ENCODE results near the gene POLR3K. TPM values are rescaled to one million over a fixed set of nuclear protein-coding genes. Genes with fewer than 3 reads are reported as not detected.
"Not testable (repeated sequence)": the region's sequence is repeated elsewhere in the genome, so short reads cannot be mapped to it uniquely, and the experiment has no call there.

POLR3K gene
- total RNA-seq, 1 donor from 2014 or later: 2.8 TPM

DNA sequence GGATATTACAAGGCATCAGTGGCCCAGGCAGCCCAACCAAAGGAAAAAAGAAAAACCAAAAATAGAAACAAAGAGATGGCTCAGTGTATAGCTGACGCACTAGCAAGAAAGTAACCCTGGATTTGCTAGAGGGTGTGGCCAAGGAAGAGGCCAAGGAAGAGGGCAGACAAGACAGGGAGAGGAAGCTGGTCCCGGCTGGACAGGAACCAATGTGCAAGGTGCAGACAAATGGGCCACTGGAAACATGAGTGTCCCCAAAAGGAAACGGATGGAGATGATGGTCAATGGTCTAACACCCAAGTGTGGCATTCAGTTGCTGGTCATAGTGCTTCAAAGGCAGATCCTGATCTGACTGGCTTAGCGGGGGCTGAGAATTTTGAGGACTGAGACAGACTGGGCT is 10.7 kb downstream of the POLR3K start:
- DNase-seq: no peak

DNA sequence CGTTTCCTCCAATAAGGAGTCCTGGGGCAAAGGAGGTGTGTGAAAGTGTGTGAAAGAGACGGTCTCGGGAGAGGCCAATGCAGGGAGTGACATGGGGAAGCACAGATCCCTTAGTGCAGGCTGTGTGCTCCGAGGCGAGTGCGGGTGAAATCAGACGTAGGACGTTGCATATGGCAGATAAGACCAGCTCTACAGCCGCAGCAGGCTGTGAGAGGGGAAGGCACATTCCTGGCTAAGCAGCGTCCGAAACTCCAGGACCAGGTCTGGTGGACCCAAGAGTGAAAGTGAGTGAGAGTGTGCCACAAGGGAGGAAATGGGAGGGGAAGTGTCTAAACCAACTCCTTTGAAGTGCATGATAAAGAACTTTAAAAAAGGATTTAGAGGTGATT is 11.3 kb downstream of the POLR3K start:
- DNase-seq: no peak

DNA sequence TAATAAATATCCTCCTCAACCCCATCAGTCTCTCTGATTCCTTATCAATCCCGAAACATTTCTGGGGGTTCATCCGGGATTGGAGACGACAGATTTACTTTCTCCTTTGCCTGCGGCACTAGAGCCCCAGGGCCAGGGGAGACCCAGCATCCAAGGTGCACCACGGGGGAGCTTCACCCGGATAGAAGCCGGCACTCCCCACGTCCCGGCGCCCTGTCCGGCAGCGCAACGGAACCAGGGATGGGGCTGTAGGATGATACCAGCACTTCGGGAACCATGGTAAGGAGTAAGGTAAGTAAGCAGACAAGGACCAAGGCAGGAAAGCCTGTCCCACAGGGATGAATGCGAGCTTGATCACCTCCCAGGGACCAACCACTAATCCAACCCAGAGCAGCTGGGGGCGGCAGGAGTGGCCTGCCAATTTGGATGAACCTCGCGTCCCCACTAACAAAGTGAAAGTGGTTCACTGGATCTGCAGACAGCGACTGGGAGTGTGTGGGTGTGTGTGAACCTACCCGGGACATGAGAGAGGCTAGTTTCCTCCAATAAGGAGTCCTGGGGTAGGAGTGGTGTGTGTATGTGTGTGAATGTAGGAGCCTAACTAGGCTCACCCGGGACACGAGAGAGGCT is 11.9 kb downstream of the POLR3K start:
- no peak for DNase-seq

DNA sequence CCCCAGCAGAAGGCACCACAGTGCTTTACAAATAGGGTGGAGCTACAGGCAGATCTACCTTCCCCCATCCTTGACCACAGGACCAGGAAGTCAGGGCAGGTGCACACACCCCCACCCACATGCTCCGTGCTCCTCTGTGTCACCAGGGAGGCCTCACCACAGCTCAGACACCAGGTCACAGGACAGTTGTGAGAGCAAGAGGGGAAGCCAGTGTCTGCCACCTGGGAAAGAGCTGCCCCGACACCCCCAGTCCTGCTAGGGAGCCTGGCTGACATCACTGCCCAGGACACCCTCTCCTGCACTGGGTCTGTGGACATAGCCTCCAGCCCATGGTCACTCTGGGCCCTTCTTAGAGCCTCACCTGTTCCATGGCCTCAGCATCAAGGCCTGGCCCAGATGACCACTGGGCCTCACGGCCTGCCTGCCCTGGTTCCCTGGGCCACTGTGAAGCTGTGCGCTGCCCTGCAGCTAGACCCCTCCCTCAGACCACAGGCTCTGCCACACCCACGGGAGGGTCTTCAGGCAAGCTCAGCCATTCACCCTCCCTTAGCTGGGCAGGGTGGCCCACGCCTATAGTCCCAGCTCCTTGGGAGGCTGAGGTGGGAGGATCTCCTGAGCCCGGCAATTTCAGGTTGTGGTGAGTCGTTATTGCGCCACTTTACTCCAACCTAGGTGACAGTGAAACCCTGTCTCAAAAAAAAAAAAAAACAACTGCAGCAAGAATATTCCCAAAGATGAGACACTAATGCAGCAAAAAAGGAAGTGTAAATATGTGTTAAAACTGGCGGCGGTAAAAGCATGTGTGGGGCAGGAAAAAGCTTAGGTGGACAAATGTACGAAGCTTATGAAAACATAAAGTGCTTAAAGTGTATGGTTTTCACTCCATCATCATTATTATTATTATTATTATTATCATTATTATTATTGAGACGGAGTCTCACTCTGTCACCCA is 14.2 kb downstream of the POLR3K start:
- DNase-seq: no peak

DNA sequence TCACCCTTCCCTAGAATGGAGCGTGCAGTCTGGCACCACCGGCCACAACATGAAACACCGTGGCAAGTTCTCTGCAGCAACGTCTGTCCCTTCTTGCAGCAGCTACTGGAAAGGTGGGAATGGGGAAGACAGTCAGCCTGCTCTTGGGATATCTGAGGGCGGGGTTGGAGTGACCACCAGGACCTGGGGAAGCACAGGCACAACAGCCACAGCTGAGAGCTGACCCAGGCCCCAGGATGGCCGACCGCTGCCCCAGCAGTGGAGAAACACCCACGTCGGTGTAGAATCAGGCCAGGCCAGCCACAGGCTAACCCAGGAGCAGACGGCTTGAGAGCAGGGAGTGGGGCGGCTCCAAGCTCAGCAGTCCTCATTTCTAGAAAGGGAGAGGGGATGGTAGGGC is 15.2 kb downstream of the POLR3K start:
- not testable (repeated sequence) for DNase-seq

DNA sequence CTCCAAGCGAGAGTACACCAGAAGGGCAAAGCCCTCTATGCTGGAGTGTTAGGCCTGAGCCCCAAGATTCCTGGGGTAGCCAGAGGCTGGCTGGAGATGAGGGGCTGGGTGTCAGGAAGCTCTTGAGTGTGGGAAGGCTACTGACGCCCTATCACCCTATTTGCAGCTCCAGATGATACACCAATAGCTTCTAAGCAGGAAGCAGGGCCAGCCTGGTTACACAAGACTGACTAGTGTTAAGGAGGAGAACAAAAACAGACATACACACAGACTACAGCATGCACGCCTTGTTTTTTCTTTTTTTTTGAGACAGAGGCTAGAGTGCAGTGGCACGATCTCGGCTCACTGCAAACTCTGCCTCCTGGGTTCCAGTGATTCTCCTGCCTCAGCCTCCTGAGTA is 15.9 kb downstream of the POLR3K start:
- no peak for DNase-seq

DNA sequence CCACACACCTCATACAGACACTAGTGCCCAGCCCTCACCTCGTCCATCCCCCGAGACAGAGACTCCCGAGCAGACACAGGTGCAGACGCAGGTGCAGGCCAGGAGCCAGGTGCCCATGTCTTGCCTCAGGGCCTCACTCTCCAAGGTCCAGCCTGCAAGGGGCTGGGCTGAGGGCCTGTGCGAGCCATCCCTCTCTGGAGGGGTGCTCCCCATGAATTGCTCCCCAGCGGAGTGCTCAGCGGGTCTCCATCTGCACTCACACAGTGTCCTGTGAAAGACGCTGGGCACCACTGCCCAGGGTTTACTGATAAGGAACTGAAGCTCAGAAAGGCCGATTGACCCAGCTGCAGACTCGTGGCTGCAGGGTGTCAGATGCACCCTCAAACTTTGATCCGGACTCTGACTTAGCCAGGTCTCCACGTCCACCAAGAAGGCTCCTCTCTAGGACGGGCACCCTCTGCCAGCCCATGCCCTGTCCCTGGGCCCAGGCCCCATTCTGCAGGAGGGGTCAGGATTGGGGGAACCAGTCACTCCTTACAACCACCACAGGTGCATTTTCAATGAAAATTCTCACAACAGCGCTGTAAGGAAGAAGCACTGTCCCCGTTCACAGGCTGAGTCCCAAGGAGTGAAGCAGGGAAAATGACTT is 16.9 kb downstream of the POLR3K start:
- no peak for DNase-seq

DNA sequence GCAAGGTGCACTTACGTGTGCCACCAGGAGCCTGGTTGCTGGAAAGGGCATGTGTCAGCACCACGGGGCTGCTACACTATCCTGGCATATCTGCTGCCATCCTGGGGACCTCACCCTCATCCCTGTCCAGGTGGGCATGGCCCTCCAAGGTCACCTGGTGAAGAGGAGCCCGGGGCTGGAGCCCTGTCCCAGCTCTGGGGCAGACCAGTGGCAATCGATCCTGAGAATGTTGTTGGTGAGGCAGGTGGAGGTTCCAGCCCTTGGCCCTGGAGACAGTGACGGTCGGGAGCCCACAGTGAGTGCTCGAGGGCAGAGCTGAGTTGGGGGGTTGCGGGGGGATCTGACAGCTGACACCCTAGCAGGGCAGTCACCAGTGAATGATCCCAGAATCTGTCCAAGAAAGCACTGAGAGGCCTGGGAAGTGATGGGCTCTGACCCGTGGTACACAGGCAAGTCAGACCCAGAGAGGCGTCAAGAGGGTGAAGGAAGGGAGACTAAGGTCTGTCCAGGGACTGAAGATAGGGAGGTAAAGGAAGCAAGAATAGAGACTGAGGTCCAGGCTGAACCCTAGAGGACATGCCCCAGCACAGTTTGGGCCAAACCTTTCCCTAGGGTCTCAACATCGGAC is 17.6 kb downstream of the POLR3K start:
- no peak for DNase-seq

DNA sequence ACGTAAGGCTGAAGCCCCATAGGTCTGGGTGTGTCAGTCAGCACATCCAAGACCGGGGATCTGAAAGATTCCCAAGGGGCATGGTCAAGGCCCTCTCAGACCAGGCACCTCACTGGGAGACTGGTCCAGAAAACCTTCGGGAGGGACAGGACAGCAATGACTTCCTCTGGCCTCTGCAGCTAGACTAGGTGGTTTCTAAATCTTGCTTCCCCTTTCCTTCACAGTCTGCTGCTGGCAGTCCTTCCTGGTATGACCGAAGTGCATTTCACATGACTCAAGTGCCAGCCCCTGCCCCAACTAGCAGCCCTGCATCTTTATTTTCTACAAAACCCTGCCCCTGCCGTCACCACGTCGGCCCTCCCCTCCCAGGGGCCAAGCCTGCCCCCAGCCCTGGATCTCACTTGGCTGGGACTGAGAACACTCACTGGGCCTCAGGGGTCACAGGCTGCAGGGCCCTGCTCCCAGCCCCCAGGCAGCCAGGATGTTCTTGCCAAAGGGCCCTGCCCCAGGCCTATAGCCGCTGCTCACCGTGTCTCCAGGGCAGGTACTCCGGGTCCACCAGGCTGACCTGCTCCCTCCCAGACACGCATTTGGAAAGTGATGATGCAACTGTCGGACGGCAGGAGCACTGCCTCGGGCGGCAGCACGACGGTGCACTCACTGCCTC is 18.3 kb downstream of the POLR3K start:
- no peak for DNase-seq

DNA sequence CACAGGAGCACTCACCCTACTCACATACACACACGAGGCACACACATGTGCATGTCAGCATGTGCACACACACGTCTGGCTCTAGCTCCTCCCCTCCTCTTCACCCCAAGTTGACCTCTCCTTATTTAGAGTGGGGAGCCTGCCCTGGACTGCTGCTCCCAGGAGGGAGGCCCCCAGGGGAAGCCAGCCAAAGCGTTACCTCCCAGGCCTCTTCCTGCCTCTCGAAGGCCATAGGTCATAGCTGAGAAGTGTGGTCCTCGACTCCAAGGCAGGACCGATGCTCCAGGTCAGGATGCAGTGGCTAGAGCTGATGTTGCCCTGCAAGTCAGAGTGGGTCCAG is 18.8 kb downstream of the POLR3K start:
- DNase-seq: no peak

DNA sequence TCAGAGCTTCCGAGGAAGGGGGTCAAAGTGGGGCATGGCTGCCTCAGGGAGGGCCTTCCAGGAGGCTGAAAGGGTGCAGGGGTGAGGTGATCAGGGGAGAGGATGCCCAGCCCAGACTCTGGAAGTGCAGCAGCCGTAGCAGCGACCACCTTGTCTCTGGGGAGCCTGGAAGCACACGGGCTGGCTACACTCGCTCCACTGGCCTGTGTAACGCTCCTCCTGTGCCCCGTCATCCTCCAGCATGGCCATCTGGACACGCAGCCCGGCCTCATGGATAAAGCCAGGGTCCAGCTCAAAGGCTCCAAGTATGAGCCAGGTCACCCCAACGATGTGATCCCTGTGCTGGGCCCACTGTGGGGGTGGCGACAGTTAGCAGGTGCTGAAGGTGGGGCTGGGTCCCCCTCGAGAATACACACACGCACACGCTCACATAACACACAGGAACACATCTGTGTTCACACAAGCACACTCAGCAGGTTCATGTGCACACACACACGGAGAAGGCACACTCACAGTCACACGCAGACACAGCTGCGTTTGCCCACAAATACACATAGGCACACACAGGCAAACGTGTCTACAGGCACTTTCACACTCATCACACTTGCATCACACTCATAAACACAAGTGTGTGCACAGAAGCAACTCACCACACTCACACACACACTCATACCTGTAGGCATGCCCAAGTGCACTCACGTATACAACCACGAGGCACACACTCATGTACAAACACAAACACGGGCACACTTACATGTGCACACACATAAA is 19.3 kb downstream of the POLR3K start:
- no peak for DNase-seq

DNA sequence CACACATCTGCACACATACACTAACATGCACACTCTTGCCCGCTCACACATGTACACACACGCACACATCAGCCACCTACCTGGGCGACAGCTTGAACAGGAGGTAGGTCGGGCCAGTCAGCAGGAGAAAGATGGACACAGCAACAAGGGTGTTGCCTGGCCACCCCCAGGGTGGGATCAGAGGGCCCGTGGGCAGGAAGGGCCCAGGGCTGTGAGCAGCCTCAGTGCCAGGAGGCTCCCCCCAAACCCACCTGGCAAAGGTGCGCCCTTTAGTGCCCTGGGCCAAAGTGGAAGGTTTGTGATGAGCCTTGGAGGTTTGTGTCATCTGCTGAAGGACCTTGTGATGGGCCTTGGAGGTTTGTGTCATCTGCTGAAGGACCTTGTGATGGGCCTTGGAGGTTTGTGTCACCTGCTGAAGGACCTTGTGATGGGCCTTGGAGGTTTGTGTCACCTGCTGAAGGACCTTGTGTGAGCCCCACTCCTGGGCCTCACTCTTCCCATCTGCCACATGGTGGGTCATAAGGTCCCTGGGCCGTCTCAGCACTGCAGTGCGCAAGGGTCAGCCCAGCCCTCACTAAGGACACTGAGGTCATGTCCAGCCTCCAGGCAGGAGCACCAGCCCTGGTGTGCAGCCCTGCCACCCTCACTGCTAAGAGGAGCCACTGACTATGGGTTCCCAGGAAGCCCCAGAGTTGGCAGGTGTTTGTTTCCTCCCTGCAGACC is 20.1 kb downstream of the POLR3K start:
- not testable (repeated sequence) for DNase-seq

DNA sequence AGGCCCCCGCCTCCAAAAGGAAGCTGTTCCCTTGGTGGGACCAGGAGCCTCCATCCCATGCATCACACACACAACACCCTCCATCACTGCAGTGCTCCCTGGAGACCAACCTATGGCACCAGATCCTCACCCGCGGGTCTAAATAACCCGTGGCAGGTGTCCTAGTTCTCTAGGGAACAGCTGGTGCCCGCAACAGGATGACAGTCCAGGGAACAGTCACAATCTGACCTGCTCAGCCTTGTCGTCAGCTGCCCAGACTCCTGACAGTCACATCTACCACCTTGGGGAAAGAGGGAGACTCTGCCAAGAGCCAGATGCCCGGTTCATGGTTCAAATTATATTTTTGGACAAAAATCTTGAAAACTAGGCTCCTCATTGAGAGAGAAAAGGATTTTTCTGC is 22.8 kb downstream of the POLR3K start:
- DNase-seq: not testable (repeated sequence)

DNA sequence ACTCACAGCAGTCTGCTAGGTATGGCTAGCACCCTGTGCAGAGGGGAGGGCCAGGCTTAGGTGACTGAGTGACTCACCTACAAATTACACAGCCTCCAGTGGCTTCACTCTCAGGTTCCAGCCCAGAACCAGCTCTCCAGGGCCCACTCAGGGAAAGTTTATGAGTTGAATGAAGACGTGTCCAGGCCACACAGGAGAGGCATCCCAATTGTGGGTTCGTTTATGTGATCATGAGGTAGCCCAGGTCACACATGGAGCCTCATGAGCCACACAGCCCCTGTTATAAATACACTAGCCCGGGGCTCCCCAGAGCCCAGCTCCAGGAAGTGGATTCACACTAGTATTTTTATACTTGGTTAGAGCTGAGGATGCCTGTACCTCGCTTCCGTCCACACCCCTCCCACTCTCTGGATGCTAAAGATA is 27.5 kb downstream of the POLR3K start:
- not testable (repeated sequence) for DNase-seq

DNA sequence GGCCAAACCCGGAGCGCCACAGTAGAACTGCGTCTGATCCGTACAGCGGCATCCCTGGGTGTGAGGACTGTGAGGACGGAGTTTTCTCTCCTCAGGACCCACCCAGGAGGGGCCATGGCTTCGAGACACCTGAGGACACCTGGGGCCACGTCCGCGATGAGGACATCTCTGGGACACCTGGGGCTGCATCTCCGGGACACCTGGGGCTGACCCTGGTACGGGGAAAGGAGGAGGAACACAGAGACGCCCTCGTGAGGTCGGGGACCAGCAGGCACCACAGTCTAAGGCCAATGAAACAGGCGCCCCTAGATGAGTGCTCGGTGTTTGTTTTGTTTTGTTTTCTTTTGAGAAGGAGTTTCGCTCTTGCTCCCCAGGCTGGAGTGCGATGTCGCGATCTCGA is 29.3 kb downstream of the POLR3K start:
- DNase-seq: not testable (repeated sequence)

DNA sequence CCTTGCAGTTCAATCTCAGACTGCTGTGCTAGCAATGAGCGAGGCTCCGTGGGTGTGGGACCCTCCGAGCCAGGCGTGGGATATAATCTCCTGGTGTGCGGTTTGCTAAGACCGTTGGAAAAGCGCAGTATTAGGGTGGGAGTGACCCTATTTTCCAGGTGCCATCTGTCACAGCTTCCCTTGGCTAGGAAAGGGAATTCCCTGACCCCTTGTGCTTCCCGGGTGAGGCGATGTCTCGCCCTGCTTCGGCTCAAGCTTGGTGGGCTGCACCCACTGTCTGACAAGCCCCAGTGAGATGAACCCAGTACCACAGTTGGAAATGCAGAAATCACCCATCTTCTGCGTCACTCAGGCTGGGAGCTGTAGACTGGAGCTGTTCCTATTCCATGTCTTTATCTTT is 32.5 kb downstream of the POLR3K start:
- not testable (repeated sequence) for DNase-seq

DNA sequence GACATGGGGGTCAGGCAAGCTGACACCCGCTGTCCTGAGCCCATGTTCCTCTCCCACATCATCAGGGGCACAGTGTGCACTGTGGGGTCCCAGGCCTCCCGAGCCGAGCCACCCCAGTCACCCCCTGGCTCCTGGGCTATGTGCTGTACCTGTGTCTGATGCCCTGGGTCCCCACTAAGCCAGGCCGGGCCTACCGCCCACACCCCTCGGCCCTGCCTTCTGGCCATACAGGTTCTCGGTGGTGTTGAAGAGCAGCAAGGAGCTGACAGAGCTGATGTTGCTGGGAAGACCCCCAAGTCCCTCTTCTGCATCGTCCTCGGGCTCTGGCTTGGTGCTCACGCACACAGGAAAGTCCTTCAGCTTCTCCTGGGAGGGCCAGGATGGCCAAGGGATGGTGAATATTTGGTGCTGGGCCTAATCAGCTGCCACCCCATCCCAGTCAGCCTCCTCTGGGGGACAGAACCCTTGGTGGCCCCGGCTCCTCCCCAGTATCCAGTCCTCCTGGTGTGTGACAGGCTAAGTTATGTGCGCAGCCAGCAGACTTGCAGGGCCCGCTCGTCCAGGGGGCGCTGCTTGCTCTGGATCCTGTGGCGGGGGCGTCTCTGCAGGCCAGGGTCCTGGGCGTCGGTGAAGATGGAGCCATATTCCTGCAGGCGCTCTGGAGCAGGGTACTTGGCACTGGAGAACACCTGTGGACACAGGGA is 36.2 kb downstream of the POLR3K start:
- DNase-seq: not testable (repeated sequence)

DNA sequence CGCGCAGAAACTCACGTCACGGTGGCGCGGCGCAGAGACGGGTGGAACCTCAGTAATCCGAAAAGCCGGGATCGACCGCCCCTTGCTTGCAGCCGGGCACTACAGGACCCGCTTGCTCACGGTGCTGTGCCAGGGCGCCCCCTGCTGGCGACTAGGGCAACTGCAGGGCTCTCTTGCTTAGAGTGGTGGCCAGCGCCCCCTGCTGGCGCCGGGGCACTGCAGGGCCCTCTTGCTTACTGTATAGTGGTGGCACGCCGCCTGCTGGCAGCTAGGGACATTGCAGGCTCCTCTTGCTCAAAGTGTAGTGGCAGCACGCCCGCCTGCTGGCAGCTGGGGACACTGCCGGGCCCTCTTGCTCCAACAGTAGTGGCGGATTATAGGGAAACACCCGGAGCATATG is 42.6 kb downstream of the POLR3K start:
- DNase-seq: not testable (repeated sequence)

DNA sequence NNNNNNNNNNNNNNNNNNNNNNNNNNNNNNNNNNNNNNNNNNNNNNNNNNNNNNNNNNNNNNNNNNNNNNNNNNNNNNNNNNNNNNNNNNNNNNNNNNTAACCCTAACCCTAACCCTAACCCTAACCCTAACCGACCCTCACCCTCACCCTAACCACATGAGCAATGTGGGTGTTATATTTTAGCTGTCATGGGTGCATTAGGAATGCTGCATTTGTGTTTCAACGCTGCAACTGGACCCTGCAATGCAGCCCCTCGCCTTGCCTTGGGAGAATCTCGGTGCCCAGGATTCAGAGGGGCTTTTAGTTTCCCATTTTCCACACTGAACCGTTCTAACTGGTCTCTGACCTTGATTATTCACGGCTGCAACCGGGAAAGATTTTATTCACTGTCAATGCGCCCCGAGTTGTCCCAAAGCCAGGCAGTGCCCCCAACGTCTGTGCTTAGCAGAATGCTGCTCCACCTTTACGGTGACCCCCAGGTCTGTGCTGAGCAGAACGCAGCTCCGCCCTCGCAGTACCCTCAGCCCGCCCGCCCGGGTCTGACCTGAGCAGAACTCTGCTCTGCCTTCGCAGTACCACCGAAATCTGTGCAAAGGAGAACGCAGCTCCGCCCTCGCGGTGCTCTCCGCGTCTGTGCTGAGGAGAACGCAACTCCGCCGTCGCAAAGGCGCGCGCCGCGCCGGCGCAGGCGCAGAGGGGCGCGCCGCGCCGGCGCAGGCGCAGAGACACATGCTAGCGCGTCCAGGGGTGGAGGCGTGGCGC is 43.3 kb downstream of the POLR3K start:
- no peak for DNase-seq
